Peyer's patch (tissue), 4 donors: ENCODE data around the gene EFEMP1. TPM values are rescaled to one million over a fixed set of nuclear protein-coding genes. Genes with fewer than 3 reads are reported as not detected.

Source experiments
- DNase-seq, 3 donors: peaks; one replicate each; pipeline ENCODE4 v3.0.0-alpha.2; 2017 to 2019
- H3K27ac ChIP-seq, 4 donors: fragments of 200-600 bp; sonication (generic); one replicate each; pipeline ENCODE4 v1.5.1; 2016 to 2019
- H3K27me3 ChIP-seq, 2 donors: fragments of 200-600 bp; sonication (generic); one replicate each; pipeline ENCODE4 v1.5.1; 2019
- H3K36me3 ChIP-seq, 3 donors: fragments of 200-600 bp; sonication (generic); one replicate each; pipeline ENCODE4 v1.5.1; 2016 to 2019
- H3K4me1 ChIP-seq, 4 donors: fragments of 200-600 bp; sonication (generic); one replicate each; pipeline ENCODE4 v1.5.1; 2016 to 2019
- H3K4me3 ChIP-seq, 4 donors: fragments of 200-600 bp; sonication (generic); 1 replicate in 3 of 4; 2 replicates in 1 of 4; pipeline ENCODE4 v1.5.1; 2016 to 2019; ENCODE audit warnings: mild to moderate bottlenecking in 1 of 4
- H3K9me3 ChIP-seq, 4 donors: fragments of 200-600 bp; sonication (generic); one replicate each; pipeline ENCODE4 v1.5.1; 2016 to 2019; ENCODE audit warnings: mild to moderate bottlenecking in 1 of 4
- POLR2A ChIP-seq, 2 donors: fragments of 450-650 bp; IDR thresholded peaks; one replicate each; pipeline ENCODE4 v1.5.1; 2017; ENCODE audit warnings: antibody characterized with exemption in 2 of 2, mild to moderate bottlenecking in 2 of 2, moderate library complexity in 2 of 2
- total RNA-seq, 4 donors: library from RNA; depleted of rRNA; stranded (reverse); fragments of >200 nt; gene quantifications; one replicate each; pipeline ENCODE4 v1.1.0, GENCODE V29; 2016
- TF ChIP-seq, protein P1 (sequence below), 6 experiments: fragments of 450-650 bp in 4 of 6; fragments of 200-600 bp in 2 of 6; sonication (generic) in 1 of 6; IDR thresholded peaks; one replicate each; pipeline ENCODE4 v1.5.1; 2017 to 2019; ENCODE audit warnings: antibody characterized with exemption in 6 of 6, mild to moderate bottlenecking in 3 of 6, moderate library complexity in 1 of 6

Gene EFEMP1
- total RNA-seq, 4 donors from 2014 or later: 16.3 to 44.4 (median 26.6) TPM

DNA sequence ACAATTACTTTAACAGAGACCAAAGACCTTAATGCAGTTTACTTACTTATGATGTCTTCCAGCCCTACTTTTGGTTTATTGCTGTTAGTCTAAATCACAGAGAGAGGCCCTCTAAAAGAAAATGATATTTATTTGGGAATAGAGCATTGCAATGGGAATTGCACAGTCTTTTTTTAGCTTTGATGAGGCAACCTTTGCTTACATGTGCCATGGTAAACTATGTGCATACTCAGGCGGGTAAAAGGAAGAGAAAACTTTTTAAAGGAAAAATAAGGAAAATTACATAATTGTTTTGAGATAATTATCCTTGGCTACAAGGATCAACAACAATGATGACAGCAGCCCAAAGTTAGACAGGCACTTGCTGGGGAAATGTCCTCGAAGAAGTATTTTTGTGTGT, 78.6 kb downstream of the EFEMP1 start:
- Histone ChIP-seq H3K36me3 (no peaks in the 10 kb centered on the region), H3K9me3 (no peaks in the 10 kb centered on the region), H3K27me3 (no peaks in the 10 kb centered on the region), H3K4me3 (no peak overlapping the region), H3K4me1 (no peaks in the 10 kb centered on the region), H3K27ac (no peak overlapping the region)
- DNase-seq: no peak
- TF ChIP-seq, protein P1, sequence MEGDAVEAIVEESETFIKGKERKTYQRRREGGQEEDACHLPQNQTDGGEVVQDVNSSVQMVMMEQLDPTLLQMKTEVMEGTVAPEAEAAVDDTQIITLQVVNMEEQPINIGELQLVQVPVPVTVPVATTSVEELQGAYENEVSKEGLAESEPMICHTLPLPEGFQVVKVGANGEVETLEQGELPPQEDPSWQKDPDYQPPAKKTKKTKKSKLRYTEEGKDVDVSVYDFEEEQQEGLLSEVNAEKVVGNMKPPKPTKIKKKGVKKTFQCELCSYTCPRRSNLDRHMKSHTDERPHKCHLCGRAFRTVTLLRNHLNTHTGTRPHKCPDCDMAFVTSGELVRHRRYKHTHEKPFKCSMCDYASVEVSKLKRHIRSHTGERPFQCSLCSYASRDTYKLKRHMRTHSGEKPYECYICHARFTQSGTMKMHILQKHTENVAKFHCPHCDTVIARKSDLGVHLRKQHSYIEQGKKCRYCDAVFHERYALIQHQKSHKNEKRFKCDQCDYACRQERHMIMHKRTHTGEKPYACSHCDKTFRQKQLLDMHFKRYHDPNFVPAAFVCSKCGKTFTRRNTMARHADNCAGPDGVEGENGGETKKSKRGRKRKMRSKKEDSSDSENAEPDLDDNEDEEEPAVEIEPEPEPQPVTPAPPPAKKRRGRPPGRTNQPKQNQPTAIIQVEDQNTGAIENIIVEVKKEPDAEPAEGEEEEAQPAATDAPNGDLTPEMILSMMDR (IDR thresholded peaks at IDR 0.05): no peak
- no peak for TF ChIP-seq POLR2A (IDR thresholded peaks at IDR 0.05)

DNA sequence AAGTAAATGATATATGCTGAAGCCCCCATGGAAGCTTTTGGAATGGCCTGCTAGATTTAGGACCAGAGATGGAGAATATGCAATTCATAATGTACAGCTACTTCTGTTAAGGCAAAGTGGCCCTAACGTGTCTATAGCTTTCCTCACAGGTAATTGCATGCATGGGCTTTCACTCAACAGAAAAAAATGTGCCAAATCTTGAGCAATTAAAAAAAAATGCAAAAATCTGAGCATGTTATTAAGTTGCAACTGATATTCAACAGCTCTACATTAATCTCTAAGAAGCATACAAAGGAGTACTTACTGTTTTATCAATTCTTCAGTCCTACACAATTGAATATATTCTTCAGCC, 79.6 kb downstream of the EFEMP1 start:
- H3K27me3 ChIP-seq: no peaks in the 10 kb centered on the region
- TF ChIP-seq, protein P1 (IDR thresholded peaks at IDR 0.05): no peak
- TF ChIP-seq POLR2A (IDR thresholded peaks at IDR 0.05): no peak
- no peaks in the 10 kb centered on the region for H3K36me3 ChIP-seq
- no peak overlapping the region for H3K4me3 ChIP-seq
- H3K4me1 ChIP-seq: no peaks in the 10 kb centered on the region
- H3K9me3 ChIP-seq: no peaks in the 10 kb centered on the region
- H3K27ac ChIP-seq: no peak overlapping the region
- no peak for DNase-seq

DNA sequence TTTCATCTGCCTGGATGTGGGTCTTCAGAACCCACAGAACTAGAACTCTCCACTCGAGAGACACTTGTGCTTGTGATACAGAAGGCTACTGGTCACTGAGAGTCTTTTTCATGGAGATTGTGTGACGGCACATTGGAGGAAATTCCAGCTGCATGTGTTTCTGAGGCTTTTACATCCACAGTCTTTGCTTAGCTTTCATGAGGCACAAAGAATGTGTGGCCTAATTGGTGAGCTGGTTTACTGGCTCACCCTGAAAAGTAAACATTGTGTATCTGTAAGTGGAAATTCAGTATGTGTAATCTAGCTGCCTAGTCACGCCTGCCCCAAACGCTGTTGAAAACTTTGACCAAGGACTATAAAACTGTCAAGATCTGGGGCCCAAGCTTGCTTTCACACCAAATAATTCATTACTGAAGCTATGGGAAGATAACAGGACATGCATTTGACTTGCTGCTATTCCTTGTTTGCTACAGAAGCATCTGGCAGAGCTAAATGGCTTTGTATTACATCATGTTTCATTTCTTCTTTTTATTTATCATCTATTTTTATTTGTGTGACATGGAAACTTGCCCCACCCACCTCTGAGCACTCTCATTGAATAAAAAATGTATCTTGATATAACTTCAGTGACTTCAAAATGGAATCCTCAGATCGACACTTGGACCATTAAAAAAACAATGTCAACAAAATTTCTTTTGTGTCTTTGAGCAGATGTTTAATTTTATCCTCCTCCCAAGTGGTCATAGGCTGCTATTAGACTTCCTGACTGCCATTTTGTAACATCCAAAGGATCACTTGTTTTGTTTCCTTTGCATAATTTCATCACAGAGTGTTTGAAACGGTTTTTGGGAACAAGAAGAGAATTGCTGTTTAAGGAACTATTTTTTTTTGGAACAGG, 80.2 kb downstream of the EFEMP1 start:
- TF ChIP-seq, protein P1 (IDR thresholded peaks at IDR 0.05): no peak
- no peak for TF ChIP-seq POLR2A (IDR thresholded peaks at IDR 0.05)

DNA sequence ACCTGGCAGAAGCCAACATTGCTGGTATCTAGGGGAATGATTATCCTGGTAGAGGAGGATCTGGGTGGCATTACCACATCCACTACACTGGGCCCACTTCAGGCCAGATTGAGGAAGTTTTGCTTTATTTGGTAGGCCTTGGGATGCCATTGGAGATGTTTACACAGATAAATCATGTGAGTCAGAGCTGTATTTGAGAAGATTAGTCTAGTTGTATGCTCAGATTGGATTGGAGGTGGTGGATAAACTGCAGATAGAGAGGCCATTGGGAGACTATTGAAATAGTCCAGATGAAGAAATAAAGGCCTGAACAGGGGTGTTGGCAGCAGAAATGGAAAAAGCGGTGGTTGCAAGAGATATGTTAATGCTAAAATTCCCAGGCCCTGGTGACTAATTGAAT, 81.5 kb downstream of the EFEMP1 start:
- H3K27me3 ChIP-seq: no peaks in the 10 kb centered on the region
- H3K4me1 ChIP-seq: no peaks in the 10 kb centered on the region
- TF ChIP-seq POLR2A (IDR thresholded peaks at IDR 0.05): no peak
- TF ChIP-seq, protein P1 (IDR thresholded peaks at IDR 0.05): no peak
- H3K27ac ChIP-seq: no peak overlapping the region
- no peak overlapping the region for H3K4me3 ChIP-seq
- H3K36me3 ChIP-seq: no peaks in the 10 kb centered on the region
- no peak for DNase-seq
- no peaks in the 10 kb centered on the region for H3K9me3 ChIP-seq

More for the DNA sequence above, 80.2 kb downstream of the EFEMP1 start:
- peak overlapping the region in 3 of 4 donors; percentile 0 to 40 (median 28) for H3K27ac ChIP-seq
- no peaks in the 10 kb centered on the region for H3K27me3 ChIP-seq
- no peak for DNase-seq
- H3K4me3 ChIP-seq: no peak overlapping the region
- no peaks in the 10 kb centered on the region for H3K36me3 ChIP-seq
- H3K9me3 ChIP-seq: no peaks in the 10 kb centered on the region
- H3K4me1 ChIP-seq: no peaks in the 10 kb centered on the region

DNA sequence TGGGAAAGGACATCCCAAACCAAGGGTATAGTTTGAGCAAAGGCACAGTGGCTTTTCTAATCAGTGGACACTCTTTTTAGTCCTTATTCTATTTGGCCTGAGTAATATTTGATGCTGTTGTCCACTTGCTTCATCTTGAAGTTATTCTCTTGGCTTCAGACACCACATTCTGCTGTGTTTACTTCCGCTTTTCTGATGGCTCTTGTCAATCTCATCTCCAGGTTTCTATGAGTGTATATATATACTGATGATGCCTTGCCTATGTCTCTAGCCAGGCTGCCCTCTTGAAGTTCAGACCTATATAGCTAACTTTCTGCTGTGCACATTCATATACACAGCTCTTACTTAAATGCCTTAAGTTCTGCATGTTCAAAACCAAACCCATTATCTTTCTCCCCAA, 83.1 kb downstream of the EFEMP1 start:
- no peak for DNase-seq
- Histone ChIP-seq H3K4me1 (no peaks in the 10 kb centered on the region), H3K27me3 (no peaks in the 10 kb centered on the region), H3K9me3 (no peaks in the 10 kb centered on the region), H3K4me3 (no peak overlapping the region), H3K36me3 (no peaks in the 10 kb centered on the region), H3K27ac (no peak overlapping the region)
- no peak for TF ChIP-seq POLR2A (IDR thresholded peaks at IDR 0.05)
- TF ChIP-seq, protein P1 (IDR thresholded peaks at IDR 0.05): no peak
